NT2/D1 (cell line): Measurements from ENCODE around the gene ACTN2.

Experiments
- SUZ12 ChIP-seq: IDR thresholded peaks from 2 replicates; pipeline ENCODE4 v1.6.1; 2011; ENCODE audit not compliant: insufficient read length, insufficient read depth; ENCODE audit errors: extremely low read depth
- YY1 ChIP-seq: IDR thresholded peaks from 2 replicates; pipeline ENCODE4 v1.6.1; 2011; ENCODE audit not compliant: insufficient read length, insufficient read depth
- ZNF274 ChIP-seq: IDR thresholded peaks from 2 replicates; pipeline ENCODE4 v1.6.1; 2011; ENCODE audit warnings: mild to moderate bottlenecking, low read depth, low read length

DNA sequence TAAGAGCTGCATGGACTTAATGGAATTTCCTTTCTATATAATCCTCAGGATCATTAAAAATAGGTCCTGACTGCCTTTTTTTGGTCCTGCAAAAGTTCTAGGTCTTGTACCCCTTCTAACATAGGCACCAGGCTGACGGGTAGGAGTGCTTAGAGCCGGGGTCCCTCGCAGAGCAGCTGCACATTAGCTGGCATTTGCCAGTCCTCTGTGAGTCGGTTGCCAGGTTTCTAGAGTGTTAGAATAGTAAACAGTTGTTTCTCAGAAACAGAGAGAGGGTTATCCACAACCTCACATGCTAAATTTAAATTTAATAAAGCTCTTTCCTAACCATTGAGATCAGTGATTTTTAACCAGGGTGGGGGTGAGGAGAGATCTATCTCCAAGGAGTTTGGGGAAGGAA lies 46.6 kb upstream of the ACTN2 start:
- TF ChIP-seq SUZ12 (no peak), ZNF274 (no peak), YY1 (no peak)
